Motor neuron (in vitro differentiated cells): ENCODE measurements around the gene HES2. TPM values are rescaled to one million over a fixed set of nuclear protein-coding genes. Genes with fewer than 3 reads are reported as not detected.

Experiments used
- ATAC-seq, 8 experiments: fragments of 200-7000 bp; cut with Tn5 transposase; replicated peaks in 6 of 8; 2 replicates each; pipeline ENCODE4 v1.8.0; 2021; ENCODE audit warnings: mild to moderate bottlenecking in 8 of 8, moderate library complexity in 8 of 8
- H3K27ac ChIP-seq, 2 donors: fragments of 250-450 bp; sonication (Bioruptor Pico); 2 replicates each; pipeline ENCODE4 v1.9.0; 2021; ENCODE audit warnings: antibody characterized with exemption in 2 of 2, mild to moderate bottlenecking in 2 of 2, moderate library complexity in 1 of 2
- H3K4me1 ChIP-seq, 2 donors: fragments of 250-450 bp; sonication (Bioruptor Pico); replicated peaks in 1 of 2; 2 replicates each; pipeline ENCODE4 v1.6.1; 2021; ENCODE audit warnings: antibody characterized with exemption in 2 of 2, mild to moderate bottlenecking in 2 of 2, moderate library complexity in 1 of 2
- H3K4me3 ChIP-seq, 5 donors: fragments of 250-450 bp; sonication (Bioruptor Pico); 2 replicates each; pipeline ENCODE4 v1.9.0; 2021; ENCODE audit warnings: antibody characterized with exemption in 5 of 5, mild to moderate bottlenecking in 5 of 5, moderate library complexity in 4 of 5
- WGBS, 10 experiments: fragments of 450-650 bp; shearing (Covaris generic); methylation state at CpG; one replicate each; pipeline ENCODE4 v1.0.0; 2022; 5-methylcytosine and 5-hydroxymethylcytosine counted together
- in situ Hi-C, 9 experiments: fragments of 400-800 bp; cut with MboI; loops; one replicate each; pipeline ENCODE4 v1.15.0; 2021; ENCODE audit warnings: low sequenced_read_pairs in 9 of 9, low pct_unique_long_range_greater_than_20kb in 2 of 9; ENCODE audit not compliant: unreplicated experiment in 9 of 9
- total RNA-seq, 8 experiments: library from RNA; unstranded; fragments of 300-600 nt; gene quantifications; 2 replicates each; pipeline versions ENCODE4 v1.2.3 to v1.2.4, GENCODE V29; 2022

HES2 gene
- total RNA-seq = 1 to 10 TPM in 4 of 8 experiments, under 1 TPM in 4; 0.14 to 7.8 (median 0.98) TPM

GRCh38 chr1:6419804-6420453 is at the start of gene HES2:
Gene HES2, minus strand, starts transcription at chr1:6419919. Its CDS starts 99 bp downstream, at chr1:6419820.
- Histone ChIP-seq H3K27ac (no peak within 1 kb of the TSS), H3K4me1 (peaks cover 5 to 8% of the 10 kb centered on the region in 2 donors), H3K4me3 (peak within 1 kb of the TSS; percentile 5 to 25 (median 18))
- peak; percentile 24 to 63 (median 58) for ATAC-seq
- 1 to 13% (median 7%) methylated on average over 3 to 18 of the region's 62 CpGs; no CpG with 5 or more reads in 6 of the 10 experiments for WGBS, 10 experiments
- in situ Hi-C loops = no loop called here

DNA sequence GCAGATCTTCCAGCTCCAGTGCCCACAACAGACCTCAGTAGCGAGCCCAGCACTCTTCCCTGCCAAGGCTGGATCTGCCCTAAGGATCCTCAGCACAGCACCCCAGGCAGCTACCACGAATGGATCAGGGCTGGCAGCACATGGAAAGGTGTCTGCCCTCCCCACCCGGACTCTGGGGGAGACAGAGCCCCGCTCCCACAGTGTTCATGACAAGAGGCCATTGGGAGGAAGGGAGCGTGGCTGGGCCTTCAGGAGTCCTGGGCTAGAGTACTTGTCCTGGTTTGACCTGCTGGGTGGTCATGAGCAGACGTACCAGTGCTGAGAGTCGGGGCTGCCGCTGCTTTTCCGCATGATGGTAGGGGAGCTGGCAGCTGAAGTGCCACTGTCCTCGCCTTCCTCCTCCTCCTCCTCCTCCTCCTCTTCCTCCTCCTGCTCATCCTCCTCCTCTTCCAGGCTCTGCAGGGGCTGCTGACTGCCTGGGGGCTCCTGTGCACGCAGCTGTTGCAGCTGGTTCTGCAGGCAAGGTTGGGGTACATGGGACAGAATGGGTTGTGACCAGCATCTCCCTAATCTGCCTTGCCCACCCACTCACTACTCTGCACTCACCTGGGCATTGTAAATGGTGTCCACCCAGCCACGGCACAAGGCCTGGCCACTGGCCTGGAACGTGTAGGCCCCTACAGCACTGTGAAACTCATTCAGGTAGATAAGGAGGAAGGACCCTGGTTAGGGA is 49.2 kb upstream of the HES2 start:
- 86 to 100% (median 89%) methylated on average over 1 to 4 of the region's 13 CpGs; no CpG with 5 or more reads in 6 of the 10 experiments for WGBS, 10 experiments
- no peak overlapping the region for H3K27ac ChIP-seq
- no peaks in the 10 kb centered on the region for H3K4me1 ChIP-seq
- H3K4me3 ChIP-seq = no peak overlapping the region
- in situ Hi-C loops = no loop called here
- ATAC-seq = no peak

GRCh38 chr1:6467744-6468688 is 48.3 kb upstream of the HES2 start:
- Histone ChIP-seq H3K4me3 (no peak overlapping the region), H3K4me1 (no peaks in the 10 kb centered on the region), H3K27ac (no peak overlapping the region)
- in situ Hi-C loops = no loop called here
- 83 to 94% (median 89%) methylated on average over 3 to 7 of the region's 30 CpGs; no CpG with 5 or more reads in 4 of the 10 experiments for WGBS, 10 experiments
- peak in 1 of 8 experiments; percentile 2 for ATAC-seq

DNA sequence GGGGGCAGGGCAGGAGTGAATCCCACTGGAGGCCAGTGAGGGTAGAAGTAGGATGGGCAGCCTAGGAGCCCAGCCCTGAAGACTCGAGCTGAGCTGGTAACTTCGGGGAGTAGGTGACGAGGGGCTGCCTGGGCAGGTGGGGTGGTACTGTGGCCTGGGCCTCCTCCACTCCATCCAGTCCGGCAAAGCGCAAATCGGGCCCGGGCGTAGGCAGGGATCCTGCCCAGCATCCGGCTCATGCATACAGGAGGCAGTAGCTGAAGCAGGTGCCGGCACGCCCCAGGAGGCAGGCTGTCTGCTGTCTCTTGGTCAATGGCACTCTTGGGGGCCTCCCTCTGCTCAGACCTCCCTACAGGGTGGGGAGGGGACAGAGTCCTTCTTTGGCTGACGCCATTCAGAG is 47.5 kb upstream of the HES2 start:
- in situ Hi-C loops = no loop called here
- H3K27ac ChIP-seq = no peak overlapping the region
- H3K4me1 ChIP-seq = no peaks in the 10 kb centered on the region
- WGBS, 10 experiments = 90 to 93% methylated on average over 9 to 11 of the region's 12 CpGs; no CpG with 5 or more reads in 8 of the 10 experiments
- no peak for ATAC-seq
- H3K4me3 ChIP-seq = no peak overlapping the region

DNA sequence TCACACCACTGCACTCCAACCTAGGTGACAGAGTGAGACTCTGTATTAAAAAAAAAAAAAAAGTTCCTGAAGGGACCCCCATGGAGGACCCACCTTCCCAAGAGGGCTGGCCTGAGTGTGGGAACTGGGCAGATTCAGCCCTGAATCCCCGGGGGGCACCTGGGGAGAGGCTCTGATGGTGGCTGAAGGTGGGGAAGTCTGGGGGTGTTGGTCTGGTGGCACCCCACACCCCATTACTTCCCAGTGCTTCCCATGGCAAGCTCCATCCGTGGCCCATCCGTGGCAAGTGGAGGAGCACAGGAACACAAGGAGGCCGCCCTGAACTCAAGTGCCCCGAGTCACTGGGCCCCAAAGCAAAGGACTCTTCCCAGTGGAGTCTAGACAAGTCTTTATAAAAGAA is 47.0 kb upstream of the HES2 start:
- in situ Hi-C loops = no loop called here
- Histone ChIP-seq H3K4me3 (no peak overlapping the region), H3K27ac (no peak overlapping the region), H3K4me1 (no peaks in the 10 kb centered on the region)
- WGBS, 10 experiments = 84 to 94% methylated on average over 4 to 5 of the region's 5 CpGs; no CpG with 5 or more reads in 8 of the 10 experiments
- no peak for ATAC-seq

GRCh38 chr1:6466023-6466422 is 46.3 kb upstream of the HES2 start, which contains the start of gene TNFRSF25:
Gene TNFRSF25, minus strand, starts transcription at chr1:6466173. Its CDS starts 66 bp downstream, at chr1:6466107.
- Histone ChIP-seq H3K4me1 (no peaks in the 10 kb centered on the region), H3K4me3 (no peak within 1 kb of the TSS), H3K27ac (no peak within 1 kb of the TSS)
- in situ Hi-C loops = no loop called here
- WGBS, 10 experiments = 22 to 46% (median 45%) methylated on average over 6 to 18 of the region's 43 CpGs; no CpG with 5 or more reads in 7 of the 10 experiments
- peak in 1 of 8 experiments; percentile 15 for ATAC-seq

DNA sequence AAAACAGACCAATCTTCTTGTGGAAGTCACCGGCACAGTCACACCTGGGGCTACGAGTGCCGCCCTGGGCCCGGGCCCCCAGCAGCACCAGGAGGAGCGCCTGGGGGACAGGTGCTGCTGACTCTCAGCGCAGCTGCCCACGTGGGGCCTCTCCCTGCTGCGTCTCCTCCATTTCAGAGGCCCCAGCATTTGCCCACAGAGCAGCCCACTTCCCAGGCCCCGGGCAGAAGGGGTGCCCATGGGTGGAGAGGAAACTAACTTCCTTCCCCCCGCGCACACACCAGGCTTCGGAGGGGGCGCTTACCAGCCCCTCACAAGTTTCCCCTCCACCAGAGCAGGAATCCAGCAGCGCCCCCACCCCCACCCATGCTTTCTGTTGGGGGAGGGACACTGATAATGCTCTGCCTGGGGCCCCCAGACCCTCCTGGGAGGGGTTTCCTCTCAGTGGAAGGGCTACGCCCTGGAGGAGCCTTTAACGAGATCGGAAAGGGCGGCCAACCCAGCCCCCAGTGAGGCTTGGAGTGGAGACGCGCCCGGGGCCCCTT is 45.8 kb upstream of the HES2 start:
- Histone ChIP-seq H3K4me3 (no peak overlapping the region), H3K27ac (no peak overlapping the region), H3K4me1 (no peaks in the 10 kb centered on the region)
- ATAC-seq = no peak
- WGBS, 10 experiments = 32 to 80% (median 55%) methylated on average over 1 to 8 of the region's 21 CpGs; no CpG with 5 or more reads in 7 of the 10 experiments
- in situ Hi-C loops = no loop called here

DNA sequence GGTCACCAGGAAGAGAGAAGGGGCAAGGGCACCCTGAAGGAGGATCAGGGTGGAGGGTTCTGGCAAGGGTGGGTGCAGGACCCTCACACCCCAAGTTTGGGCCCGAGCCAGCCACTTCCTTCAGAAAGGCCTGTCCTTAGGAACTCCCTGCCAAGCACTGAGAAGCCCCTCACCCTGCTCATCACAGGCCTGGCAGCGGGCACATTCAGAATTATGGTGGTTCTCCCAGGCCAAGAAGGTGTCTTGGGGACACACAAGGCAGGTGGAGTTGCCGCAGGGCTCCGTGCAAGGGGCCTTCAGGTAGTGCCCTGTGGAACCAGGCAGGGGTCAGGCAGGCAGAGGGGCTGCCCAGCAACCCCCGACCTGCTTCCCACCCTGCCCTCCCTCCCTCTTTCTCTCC is 45.2 kb upstream of the HES2 start:
- H3K4me1 ChIP-seq = peaks cover 1 to 6% of the 10 kb centered on the region in 2 donors
- whole genome bisulfite sequencing, 10 experiments = 56 to 90% (median 85%) methylated on average over 1 to 4 of the region's 5 CpGs; no CpG with 5 or more reads in 6 of the 10 experiments
- ATAC-seq = no peak
- no peak overlapping the region for H3K27ac ChIP-seq
- in situ Hi-C loops = no loop called here
- H3K4me3 ChIP-seq = no peak overlapping the region

DNA sequence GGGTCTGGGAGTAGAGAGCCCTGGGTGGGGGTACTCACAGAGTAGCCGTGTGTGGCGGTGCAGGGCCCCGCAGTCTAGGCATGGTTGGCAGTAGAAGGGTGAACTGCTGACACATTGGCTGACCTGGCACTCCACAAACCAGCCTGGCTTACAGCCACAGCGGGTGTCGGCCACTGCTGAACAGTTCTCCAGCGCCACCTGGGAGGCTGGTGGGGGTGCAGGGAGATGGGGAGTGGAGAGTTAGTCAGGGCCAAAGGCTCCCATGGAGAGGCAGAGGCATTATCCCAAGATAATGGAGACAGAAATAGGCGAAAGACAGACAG is 44.8 kb upstream of the HES2 start:
- in situ Hi-C loops = no loop called here
- Histone ChIP-seq H3K27ac (no peak overlapping the region), H3K4me3 (no peak overlapping the region), H3K4me1 (peaks cover 3 to 10% of the 10 kb centered on the region in 2 donors)
- peak in 5 of 8 experiments; percentile 17 to 37 (median 24) for ATAC-seq
- 67 to 94% (median 80%) methylated on average over 1 to 3 of the region's 7 CpGs; no CpG with 5 or more reads in 3 of the 10 experiments for WGBS, 10 experiments

GRCh38 chr1:6463120-6463412 is 43.3 kb upstream of the HES2 start:
- no peak for ATAC-seq
- Histone ChIP-seq H3K4me3 (no peak overlapping the region), H3K4me1 (peaks cover 3 to 11% of the 10 kb centered on the region in 2 donors), H3K27ac (no peak overlapping the region)
- WGBS, 10 experiments = 80% methylated on average over 1 of the region's 1 CpG; no CpG with 5 or more reads in 9 of the 10 experiments
- in situ Hi-C loops = no loop called here

DNA sequence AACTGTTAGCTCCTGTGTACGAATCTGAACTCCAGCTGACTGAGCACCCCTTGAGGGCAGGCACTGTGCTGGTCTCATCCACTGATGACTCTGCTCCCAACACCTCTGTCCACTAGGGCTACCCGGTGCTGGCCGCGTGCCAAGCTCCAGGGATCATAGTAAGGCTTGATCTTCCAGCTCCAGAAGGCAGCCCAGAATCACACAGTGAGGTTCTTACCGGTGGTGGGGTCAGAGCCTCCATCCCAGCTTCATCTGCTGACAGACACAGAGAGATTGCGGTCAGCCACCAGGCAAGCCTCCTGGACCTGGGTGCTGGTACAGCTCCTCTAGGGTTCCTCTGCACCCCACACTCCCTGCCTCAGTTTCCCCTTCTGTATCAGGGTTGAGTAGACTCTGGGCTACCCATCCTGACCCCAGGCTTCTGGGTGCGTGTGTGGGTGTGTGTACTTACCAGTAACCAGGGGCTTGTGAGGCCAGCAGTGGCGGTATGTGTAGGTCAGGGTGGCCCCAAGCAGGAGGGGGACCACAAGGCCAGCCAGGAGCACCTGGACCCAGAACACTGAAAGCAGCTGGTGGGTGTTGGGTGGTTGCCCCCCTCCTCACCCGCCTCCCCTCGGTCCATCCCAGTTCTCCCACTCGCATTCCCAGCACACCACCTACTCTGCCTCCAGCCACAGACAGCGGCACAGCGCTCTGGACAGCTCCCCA is 42.8 kb upstream of the HES2 start:
- no peak overlapping the region for H3K27ac ChIP-seq
- ATAC-seq = no peak
- H3K4me1 ChIP-seq = peaks cover 3 to 11% of the 10 kb centered on the region in 2 donors
- in situ Hi-C loops = no loop called here
- no peak overlapping the region for H3K4me3 ChIP-seq
- 70 to 100% (median 92%) methylated on average over 2 to 7 of the region's 13 CpGs; no CpG with 5 or more reads in 5 of the 10 experiments for WGBS, 10 experiments
